ENCODE results near the gene MIS12.

The MIS12 gene

GRCh38 chr17:5500247-5500588 is 13.9 kb downstream of the MIS12 start:
- no peak for DNase-seq (ENCODE audit: low spot score)

DNA sequence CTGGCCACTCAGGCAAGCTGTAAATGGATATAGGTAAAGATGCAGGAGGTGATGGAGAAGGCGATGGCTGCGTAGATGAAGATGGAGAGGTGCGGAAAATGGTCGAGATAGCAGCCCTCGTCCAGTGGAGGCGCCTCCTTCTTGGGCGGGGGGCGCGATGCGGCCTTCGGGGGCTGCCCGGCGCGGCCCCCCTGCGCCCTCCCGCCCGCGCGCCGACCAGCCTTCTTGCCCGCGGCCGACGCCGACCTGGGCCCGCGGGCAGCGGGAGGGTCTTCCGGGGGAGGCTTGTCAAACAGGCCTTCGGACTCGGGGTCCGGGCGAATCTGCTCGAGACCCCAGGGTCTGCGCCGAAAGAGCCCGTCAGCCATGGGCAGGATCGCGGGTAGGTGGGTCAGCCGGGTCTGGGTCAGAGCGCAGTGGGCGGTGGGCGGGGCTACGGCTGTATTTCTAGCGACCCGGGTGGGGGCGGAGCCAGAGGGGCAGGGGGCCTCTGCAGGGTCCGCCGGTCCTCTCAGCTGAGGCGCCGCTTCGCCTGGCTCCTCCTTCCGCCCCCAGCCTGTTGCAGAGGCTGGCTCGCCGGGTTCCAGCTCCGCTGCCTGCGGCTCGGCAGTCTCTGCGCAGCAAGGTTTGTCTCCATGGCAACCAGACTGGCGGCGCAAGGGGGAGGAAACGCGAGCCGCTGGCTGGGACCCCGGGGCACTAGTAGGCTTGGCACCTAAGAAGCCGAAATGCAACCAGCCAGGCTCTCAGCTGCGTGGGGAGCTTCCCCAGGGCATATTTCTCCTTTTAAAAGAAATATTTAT is 14.4 kb downstream of the MIS12 start:
- DNase-seq (ENCODE audit: low spot score) = no peak

- DNase-seq (ENCODE audit: low spot score) = no peak
These were observed 15.3 kb downstream of the MIS12 start for GRCh38 chr17:5501685-5502084.

DNA sequence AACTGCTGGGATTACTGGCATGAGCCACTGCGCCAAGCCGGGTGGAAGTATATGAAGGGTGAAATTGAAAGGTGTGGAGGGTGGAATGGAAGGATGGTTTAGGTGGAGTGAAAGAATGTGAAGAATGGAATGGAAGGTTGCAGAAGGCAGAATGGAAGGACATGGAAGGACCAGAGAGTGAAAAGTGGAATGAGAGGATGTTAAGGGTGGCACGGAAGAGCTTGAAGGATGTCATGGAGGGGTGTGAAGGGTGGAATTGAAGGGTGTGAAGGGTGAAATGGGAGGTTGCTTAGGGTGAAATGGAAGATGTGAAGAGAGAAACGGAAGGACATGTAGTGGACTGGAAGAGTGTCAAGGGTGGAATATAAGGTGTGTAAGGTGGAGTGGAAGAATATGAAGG is 16.2 kb downstream of the MIS12 start:
- no peak for DNase-seq (ENCODE audit: low spot score)

GRCh38 chr17:5506307-5506706 is 19.9 kb downstream of the MIS12 start:
- DNase-seq (ENCODE audit: low spot score) = no peak

DNA sequence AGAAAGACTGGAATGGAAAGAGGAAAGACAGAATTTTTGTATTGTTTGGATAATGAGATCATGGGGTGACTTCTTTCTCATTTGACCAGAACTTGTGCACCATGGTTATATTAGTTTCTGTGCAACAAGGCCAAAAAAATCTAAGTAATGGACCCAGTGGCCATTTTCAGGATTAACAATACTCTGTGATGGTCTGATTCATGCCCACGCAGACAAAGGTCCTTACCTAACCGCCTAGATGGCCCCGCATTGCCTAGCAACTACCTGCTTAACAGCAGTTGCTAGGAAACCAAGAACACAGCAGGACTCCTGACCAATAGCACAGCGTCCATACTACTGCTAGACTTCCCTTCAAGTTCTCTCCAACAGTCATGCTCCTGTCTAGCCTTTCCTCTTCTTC is 22.4 kb downstream of the MIS12 start:
- no peak for DNase-seq (ENCODE audit: low spot score)

GRCh38 chr17:5509482-5509881 is 23.1 kb downstream of the MIS12 start:
- DNase-seq (ENCODE audit: low spot score) = no peak

DNA sequence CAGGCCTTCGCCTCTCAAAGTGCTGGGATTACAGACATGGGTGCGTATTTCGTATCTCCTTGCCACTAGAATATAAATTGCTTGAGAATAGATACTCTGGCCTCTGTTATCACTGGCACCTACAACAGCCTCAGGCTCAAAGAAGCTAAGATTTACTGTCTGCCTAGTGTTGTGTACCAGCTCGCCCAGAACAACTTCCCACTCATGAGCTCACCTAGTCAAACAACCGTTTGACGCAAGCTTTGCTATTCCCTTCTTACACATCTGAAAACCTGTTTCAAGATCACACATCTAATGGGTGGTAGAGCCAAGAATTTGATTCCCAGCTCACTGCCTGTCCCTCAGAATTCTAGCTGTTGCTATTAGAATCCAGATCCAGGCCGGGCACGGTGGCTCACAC is 24.4 kb downstream of the MIS12 start:
- no peak for DNase-seq (ENCODE audit: low spot score)

GRCh38 chr17:5511401-5512225 is 25.2 kb downstream of the MIS12 start:
- no peak for DNase-seq (ENCODE audit: low spot score)

DNA sequence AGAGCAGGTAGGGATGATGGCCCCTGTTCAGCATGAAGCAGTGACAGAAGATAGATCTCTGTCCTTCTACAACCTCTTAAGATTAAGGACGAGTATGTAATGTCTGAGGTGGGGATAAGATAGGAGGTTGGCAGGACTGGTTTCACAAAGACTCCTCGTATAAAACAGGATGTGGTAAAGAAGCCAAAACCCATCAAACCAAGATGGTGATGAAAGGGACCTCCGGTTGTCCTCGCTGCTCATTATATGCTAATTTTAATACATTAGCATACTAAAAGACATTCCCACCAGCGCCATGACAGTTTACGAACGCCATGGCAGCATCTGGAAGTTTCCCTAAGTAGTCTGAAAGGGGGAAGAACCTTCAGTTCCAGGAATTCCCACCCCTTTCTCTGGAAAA is 27.3 kb downstream of the MIS12 start:
- DNase-seq (ENCODE audit: low spot score) = no peak

DNA sequence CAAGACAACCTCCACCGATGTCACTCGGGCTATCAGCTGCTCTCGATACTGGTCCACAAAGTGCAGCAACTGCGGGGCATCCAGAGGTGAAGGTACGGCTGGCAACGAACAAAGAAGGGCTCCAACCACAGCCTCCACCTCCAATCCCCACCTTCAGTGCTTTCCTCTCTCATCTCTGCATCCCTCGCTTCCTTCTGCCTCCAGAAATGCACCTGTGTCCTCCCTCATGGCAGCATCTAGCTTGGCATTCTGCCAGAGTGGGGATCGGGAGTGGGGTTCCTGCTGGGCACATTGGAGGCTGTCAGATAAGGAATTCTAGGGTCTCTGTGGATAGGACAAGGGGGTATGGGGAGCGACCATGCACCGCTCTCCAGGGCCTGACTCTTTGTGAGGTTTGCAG is 28.6 kb downstream of the MIS12 start:
- no peak for DNase-seq (ENCODE audit: low spot score)

GRCh38 chr17:5516060-5516792 is 29.9 kb downstream of the MIS12 start:
- no peak for DNase-seq (ENCODE audit: low spot score)

- DNase-seq (ENCODE audit: low spot score) = no peak
These were observed 36.1 kb downstream of the MIS12 start for GRCh38 chr17:5522476-5522875.

GRCh38 chr17:5523249-5523648 is 36.9 kb downstream of the MIS12 start:
- no peak for DNase-seq (ENCODE audit: low spot score)

DNA sequence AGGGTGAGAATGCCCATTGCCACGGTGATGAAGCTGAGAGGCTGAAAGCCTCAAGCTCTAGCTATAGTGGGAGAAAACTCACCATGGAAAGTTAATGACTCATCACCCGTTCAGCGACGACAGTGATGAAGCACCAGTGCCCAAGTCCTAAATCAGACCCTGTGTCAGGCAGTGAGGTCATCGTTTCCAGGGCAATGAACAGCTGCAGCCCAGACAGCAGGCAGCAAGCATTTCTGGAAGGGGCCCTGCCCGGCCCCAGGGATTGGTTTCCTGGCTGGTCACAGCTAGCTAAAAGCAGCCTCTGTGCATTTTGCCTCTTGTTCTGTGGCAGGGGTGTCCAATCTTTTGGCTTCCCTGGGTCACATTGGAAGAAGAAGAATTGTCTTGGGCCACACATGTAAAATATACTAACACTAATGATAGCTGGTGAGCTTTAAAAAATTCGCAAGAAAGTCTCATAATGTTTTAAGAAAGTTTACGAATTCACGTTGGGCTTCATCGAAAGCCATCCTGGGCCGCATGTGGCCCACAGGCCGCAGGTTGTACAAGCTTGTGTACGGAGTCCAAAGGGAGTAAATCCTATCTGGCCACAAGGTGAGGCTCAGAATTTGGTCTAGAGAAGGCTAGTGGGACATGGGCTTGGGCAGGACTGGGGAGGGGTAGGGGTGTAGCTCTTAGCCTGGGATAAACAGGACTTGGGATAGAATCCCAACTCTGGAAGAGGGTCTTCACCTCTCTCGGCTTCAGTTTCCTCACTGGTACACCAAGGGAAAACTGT is 40.6 kb downstream of the MIS12 start:
- no peak for DNase-seq (ENCODE audit: low spot score)

- no peak for DNase-seq (ENCODE audit: low spot score)
These were observed 41.4 kb downstream of the MIS12 start for GRCh38 chr17:5527601-5528250.

- no peak for DNase-seq (ENCODE audit: low spot score)
These were observed 44.1 kb downstream of the MIS12 start for GRCh38 chr17:5530265-5531084.

DNA sequence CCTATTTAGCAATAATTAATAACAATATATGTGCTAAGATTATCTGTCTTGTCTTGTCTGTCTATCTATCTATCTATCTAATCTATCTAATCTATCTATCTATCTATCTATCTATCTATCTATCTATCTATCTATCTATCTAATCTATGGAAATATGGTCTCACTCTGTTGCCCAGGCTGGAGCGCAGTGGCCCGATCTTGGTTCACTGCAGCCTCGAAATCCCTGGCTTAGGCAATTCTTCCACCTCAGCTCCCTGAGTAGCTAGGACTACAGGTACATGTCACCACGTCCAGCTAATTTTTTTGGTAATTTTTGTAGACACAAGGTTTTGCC is 44.7 kb downstream of the MIS12 start:
- DNase-seq (ENCODE audit: low spot score) = no peak

DNA sequence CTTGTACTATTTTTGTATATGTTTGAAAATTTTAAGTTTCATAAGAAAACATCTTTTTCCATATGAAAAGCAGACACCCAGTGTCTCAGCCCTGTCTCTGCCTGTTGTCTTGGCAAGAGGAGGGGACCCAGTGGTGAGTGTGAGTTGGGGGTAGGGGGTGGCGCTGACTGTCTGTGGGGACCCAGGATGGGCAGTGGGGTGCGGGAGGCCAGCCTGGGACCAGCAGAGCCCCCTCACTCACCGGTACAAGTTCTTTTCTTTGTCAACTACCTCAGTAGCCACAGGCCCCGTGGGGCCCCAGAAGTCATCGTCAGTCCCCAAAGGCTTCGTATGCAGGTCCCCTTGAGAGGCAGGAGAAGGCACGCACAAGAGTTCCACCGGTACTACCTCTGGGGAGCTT is 46.2 kb downstream of the MIS12 start:
- no peak for DNase-seq (ENCODE audit: low spot score)

DNA sequence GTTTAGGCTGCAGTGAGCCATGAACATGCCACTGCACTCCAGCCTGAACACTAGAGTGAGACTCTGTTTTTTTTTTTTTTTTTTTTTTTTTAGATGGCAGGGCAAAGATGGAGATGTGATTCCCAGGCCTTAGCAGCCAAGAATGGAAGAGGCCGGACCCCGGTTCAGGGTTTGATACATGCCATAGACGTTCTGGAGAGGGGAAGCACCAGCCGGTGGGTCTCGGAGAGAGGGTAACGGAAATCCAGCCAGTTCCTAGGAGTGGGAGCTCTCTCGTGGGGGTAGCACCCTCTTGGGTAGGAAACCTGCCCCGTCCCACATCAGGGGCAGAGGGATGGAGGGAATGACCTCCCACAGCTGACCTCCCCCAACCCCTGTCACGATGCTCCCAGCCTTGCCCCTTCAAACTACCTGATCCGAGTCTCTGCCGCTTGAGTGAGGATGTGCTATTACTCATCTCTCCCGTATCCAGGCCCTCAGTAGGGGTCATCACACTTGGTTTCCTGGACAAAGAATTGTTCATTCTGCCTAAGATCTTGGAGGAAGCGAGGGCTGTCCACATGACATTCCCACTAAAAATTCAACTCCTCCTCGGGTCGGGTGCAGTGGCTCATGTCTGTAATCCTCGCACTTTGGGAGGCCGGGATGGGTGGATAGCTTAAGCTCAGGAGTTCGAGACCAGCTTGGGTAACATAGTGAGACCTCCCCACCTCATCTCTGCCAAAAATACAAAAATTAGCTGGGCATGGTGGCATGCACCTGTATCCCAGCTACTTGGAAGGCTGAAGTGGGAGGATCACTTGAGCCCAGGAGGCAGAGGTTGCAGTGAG is 47.3 kb downstream of the MIS12 start:
- no peak for DNase-seq (ENCODE audit: low spot score)
